ENCODE measurements around the gene TTLL10.

GRCh38 chr1:1153874-1154273 lies 19.8 kb upstream of the TTLL10 start:
- TF ChIP-seq CTCF (optimal IDR thresholded peaks at IDR 0.05 in 1 of 3, IDR thresholded peaks at IDR 0.05 in 1 of 3, conservative IDR thresholded peaks at IDR 0.05 in 1 of 3; ENCODE audit: extremely low read depth in 1 of 3, insufficient read depth in 2 of 3, low read length in 3 of 3) (no peak), EZH2 (IDR thresholded peaks at IDR 0.05; ENCODE audit: low read length) (no peak)

Data from keratinocyte (primary cell).